Smooth muscle cell of the coronary artery (primary cell): Measurements from ENCODE around the gene ACOXL. TPM values are rescaled to one million over a fixed set of nuclear protein-coding genes. Genes with fewer than 3 reads are reported as not detected.

Source experiments
- total RNA-seq: library from RNA; depleted of rRNA; stranded (reverse); fragments of >200 nt; gene quantifications from 2 replicates; pipeline ENCODE4 v1.2.3, GENCODE V29; 2014; ENCODE audit warnings: low replicate concordance

ACOXL gene
- not detected in 2 replicates for total RNA-seq

GRCh38 chr2:110732422-110733413 is at the start of gene ACOXL:
Gene ACOXL, plus strand, starts transcription at chr2:110732573. Its CDS starts 35,817 bp downstream, at chr2:110768390.

GRCh38 chr2:111120253-111121027 is 388.1 kb downstream of the ACOXL start, which contains the start of gene BCL2L11:
Gene BCL2L11, plus strand, starts transcription at chr2:111120914. Its CDS starts 2,832 bp downstream, at chr2:111123746.

Other genes with a start within 250 kb of the ACOXL start
- gene RGPD6, start 155.4 kb upstream of the ACOXL start, total RNA-seq = 15.3 and 25.5 TPM in 2 replicates
- 1.3 and 9.5 TPM in 2 replicates for gene BUB1, start 54.5 kb upstream of the ACOXL start, total RNA-seq